Measurements from ENCODE around the gene ALDH18A1.
"Not testable (repeated sequence)": the region's sequence is repeated elsewhere in the genome, so short reads cannot be mapped to it uniquely, and the experiment has no call there.

ALDH18A1 gene

GRCh38 chr10:95648138-95648537 lies 8.4 kb downstream of the ALDH18A1 start:
- DNase-seq (ENCODE audit: low read depth) = no peak

GRCh38 chr10:95646160-95646559 lies 10.4 kb downstream of the ALDH18A1 start:
- DNase-seq (ENCODE audit: low read depth) = no peak

- no peak for DNase-seq (ENCODE audit: low read depth)
Observed at GRCh38 chr10:95644901-95645300, 11.6 kb downstream of the ALDH18A1 start.

GRCh38 chr10:95640891-95641315 lies 15.6 kb downstream of the ALDH18A1 start:
- DNase-seq (ENCODE audit: low read depth) = no peak

- DNase-seq (ENCODE audit: low read depth) = no peak
Observed at GRCh38 chr10:95637911-95638310, 18.6 kb downstream of the ALDH18A1 start.

GRCh38 chr10:95637140-95637539 lies 19.4 kb downstream of the ALDH18A1 start:
- no peak for DNase-seq (ENCODE audit: low read depth)

GRCh38 chr10:95635319-95635733 lies 21.2 kb downstream of the ALDH18A1 start:
- DNase-seq (ENCODE audit: low read depth) = no peak

GRCh38 chr10:95628786-95629185 lies 27.7 kb downstream of the ALDH18A1 start:
- no peak for DNase-seq (ENCODE audit: low read depth)

- DNase-seq (ENCODE audit: low read depth) = no peak
Observed at GRCh38 chr10:95626500-95626899, 30.0 kb downstream of the ALDH18A1 start.

- DNase-seq (ENCODE audit: low read depth) = not testable (repeated sequence)
Observed at GRCh38 chr10:95620415-95620814, 36.1 kb downstream of the ALDH18A1 start.

- DNase-seq (ENCODE audit: low read depth) = no peak
Observed at GRCh38 chr10:95618101-95618500, 38.4 kb downstream of the ALDH18A1 start.

- no peak for DNase-seq (ENCODE audit: low read depth)
Observed at GRCh38 chr10:95616446-95616845, 40.1 kb downstream of the ALDH18A1 start.

- no peak for DNase-seq (ENCODE audit: low read depth)
Observed at GRCh38 chr10:95613330-95613729, 43.2 kb downstream of the ALDH18A1 start.

- DNase-seq (ENCODE audit: low read depth) = no peak
Observed at GRCh38 chr10:95610727-95611126, 45.8 kb downstream of the ALDH18A1 start.

GRCh38 chr10:95606922-95607321 lies 49.6 kb downstream of the ALDH18A1 start:
- no peak for DNase-seq (ENCODE audit: low read depth)

GRCh38 chr10:95605163-95605562 lies 51.3 kb downstream of the ALDH18A1 start:
- no peak for DNase-seq (ENCODE audit: low read depth)

- no peak for DNase-seq (ENCODE audit: low read depth)
Observed at GRCh38 chr10:95604630-95605029, 51.9 kb downstream of the ALDH18A1 start.

GRCh38 chr10:95602382-95602781 lies 54.1 kb downstream of the ALDH18A1 start:
- no peak for DNase-seq (ENCODE audit: low read depth)

- DNase-seq (ENCODE audit: low read depth) = peak; percentile 3
Observed at GRCh38 chr10:95601116-95601719, 55.3 kb downstream of the ALDH18A1 start.

- no peak for DNase-seq (ENCODE audit: low read depth)
Observed at GRCh38 chr10:95600158-95600557, 56.4 kb downstream of the ALDH18A1 start.

- no peak for DNase-seq (ENCODE audit: low read depth)
Observed at GRCh38 chr10:95597788-95598187, 58.7 kb downstream of the ALDH18A1 start.

- DNase-seq (ENCODE audit: low read depth) = no peak
Observed at GRCh38 chr10:95588025-95588424, 68.5 kb downstream of the ALDH18A1 start.

- DNase-seq (ENCODE audit: low read depth) = no peak
Observed at GRCh38 chr10:95579835-95580535, 76.5 kb downstream of the ALDH18A1 start.

- DNase-seq (ENCODE audit: low read depth) = no peak
Observed at GRCh38 chr10:95579292-95579691, 77.2 kb downstream of the ALDH18A1 start.

All from stimulated activated CD8-positive, alpha-beta memory T cell treated with anti-CD3 and anti-CD28 coated beads, Interleukin-7, amount 100 ng/mL, for 24 hours (primary cell).